GM10248 (cell line): ENCODE measurements around the gene SYNCRIP.
"Not testable (repeated sequence)": the region's sequence is repeated elsewhere in the genome, so short reads cannot be mapped to it uniquely, and the experiment has no call there.

ENCODE experiments used
- CTCF ChIA-PET: fragments of 300-600 bp; sonication (Branson Sonifier 250); formaldehyde crosslinking; extraction: SDS; loops from one replicate; lab custom pipeline; 2021; ENCODE audit warnings: antibody characterized with exemption; lab: Yijun Ruan, JAX
- POLR2A ChIA-PET: fragments of 350-650 bp; sonication (Branson Sonifier 250); formaldehyde crosslinking; extraction: SDS; loops from one replicate; lab custom pipeline; 2020; ENCODE audit warnings: antibody characterized with exemption; lab: Yijun Ruan, JAX
- DNase-seq: peaks from one replicate; pipeline ENCODE4 v3.0.0; 2012; ENCODE audit errors: extremely low spot score
- CTCF ChIP-seq: IDR thresholded peaks from 2 replicates; pipeline ENCODE4 v1.5.1; 2012; ENCODE audit warnings: mild to moderate bottlenecking, low read depth; ENCODE audit errors: extremely low read depth, missing control alignments, control extremely low read depth

SYNCRIP gene

GRCh38 chr6:85579581-85579980 lies 63.1 kb downstream of the SYNCRIP start:
- POLR2A ChIA-PET, result no interaction called here
- TF ChIP-seq CTCF, result no peak
- no peak for DNase-seq
- CTCF ChIA-PET, result interaction anchor here (3.3 kb wide), 1 partner anchor 12 kb away, joined by 7 read pairs; no protein-coding TSS in a partner anchor

GRCh38 chr6:85576476-85576875 lies 66.2 kb downstream of the SYNCRIP start:
- POLR2A ChIA-PET, result no interaction called here
- TF ChIP-seq CTCF, result no peak
- no peak for DNase-seq
- CTCF ChIA-PET, result interaction anchor here (0.8 to 1.3 kb wide), 2 partner anchors 19 to 40 kb away, joined by 3 read pairs; no protein-coding TSS in a partner anchor

DNA sequence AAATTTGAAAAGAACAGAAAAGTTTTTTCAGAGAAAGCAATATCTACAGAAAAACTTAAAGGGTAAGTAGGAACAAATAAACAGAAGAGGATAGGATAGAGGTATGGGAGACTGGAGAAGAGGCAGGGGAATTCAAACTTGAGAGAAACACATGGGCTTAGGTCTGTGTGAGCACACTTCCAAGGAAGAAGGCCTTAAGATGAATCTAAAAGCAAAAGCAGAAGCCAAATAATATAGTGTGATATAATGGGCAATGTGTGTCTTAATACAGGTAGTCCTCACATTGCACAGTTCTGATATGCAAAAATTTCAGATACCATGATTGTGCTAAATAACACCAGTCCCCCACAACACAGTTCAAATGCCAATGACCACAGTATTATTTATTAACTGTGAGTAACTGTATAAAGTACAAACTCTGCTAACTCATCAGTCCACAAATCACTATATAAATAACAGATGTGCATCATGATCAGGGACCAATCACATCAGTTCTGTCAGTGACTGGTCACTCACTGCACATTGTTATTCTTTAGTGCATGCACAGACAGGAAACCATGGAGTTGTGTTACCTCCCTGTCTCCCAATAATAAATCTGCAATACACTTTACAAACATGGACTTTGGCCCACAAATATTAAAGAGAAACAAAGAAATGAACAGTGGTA lies 67.6 kb downstream of the SYNCRIP start:
- ChIA-PET POLR2A (no interaction called here), CTCF (no interaction called here)
- DNase-seq, result no peak
- TF ChIP-seq CTCF, result no peak

GRCh38 chr6:85569323-85569722 lies 73.4 kb downstream of the SYNCRIP start:
- ChIA-PET CTCF (interaction anchor here (1.1 to 1.4 kb wide), 2 partner anchors 16 to 20 kb away, joined by 3 read pairs; no protein-coding TSS in a partner anchor), POLR2A (interaction anchor here (2.4 kb wide), 1 partner anchor 109 kb away, joined by 10 read pairs; no protein-coding TSS in a partner anchor)
- no peak for DNase-seq
- no peak for TF ChIP-seq CTCF

- DNase-seq, result no peak
- POLR2A ChIA-PET, result no interaction called here
- no peak for TF ChIP-seq CTCF
- CTCF ChIA-PET, result no interaction called here
Measured at GRCh38 chr6:85568411-85568810, 74.3 kb downstream of the SYNCRIP start.

DNA sequence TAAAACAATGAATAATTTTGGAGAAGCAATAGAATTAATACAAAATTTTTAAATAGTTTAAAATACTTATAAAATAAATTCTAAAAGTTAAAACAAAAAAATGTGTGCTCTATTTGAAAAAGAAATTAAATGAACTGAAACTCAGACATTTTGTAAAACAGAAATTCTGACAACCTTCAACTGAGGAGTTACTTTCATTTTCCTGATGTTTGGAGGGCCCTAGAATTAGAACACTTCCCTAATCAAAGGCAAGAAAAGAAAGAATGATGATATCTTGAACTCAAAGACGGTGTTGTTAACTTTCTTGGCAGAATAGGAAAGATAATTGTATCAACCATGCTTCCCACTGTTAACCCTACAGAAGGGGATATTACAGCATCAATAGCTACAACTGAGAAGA lies 77.0 kb downstream of the SYNCRIP start:
- DNase-seq, result no peak
- TF ChIP-seq CTCF, result no peak
- CTCF ChIA-PET, result interaction anchor here (1.2 kb wide), 1 partner anchor 15 kb away, joined by 3 read pairs; no protein-coding TSS in a partner anchor
- POLR2A ChIA-PET, result no interaction called here

GRCh38 chr6:85564223-85564622 lies 78.5 kb downstream of the SYNCRIP start:
- POLR2A ChIA-PET, DNase-seq, CTCF ChIA-PET: not testable (repeated sequence)
